HG03575 (cell line): ENCODE measurements around the gene PRR33.

Experiments
- ATAC-seq: cut with Tn5 transposase; IDR thresholded peaks from one replicate; pipeline ENCODE4 v1.9.1; 2021; ENCODE audit not compliant: unreplicated experiment, insufficient number of reproducible peaks, low FRiP score; ENCODE audit errors: extremely low read depth

The PRR33 gene

DNA sequence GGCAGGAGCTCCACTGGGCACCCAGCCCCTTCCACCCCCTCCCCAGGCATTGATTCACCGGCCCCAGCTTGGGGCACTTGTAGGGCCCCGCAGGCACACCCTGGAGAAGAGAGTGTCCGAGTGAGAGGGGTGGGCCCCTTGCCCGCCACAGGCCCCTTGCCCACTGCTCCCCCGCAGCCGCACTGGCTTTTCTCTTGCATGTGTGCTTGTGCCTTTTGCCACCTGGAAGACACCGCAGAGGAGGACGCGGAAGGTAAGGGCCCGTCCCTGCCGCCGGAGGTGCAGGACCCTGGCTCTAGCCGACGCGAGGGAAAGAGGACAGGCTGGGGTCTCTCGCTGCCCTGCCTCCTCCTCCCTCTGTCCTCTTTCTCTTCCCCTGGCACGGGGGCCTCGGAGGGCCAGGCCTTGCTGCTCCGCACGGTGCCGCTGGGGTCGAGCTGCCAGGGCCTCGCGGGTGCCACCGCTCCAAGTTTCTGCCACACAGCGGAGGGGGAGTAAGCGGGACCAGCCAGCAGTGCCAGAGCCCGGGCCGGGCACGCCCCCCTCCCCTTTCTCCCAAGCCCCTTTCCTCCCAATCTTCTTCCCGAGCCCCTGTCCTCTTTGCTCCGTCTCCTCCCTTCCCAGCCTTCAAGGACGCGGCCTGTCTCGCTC, 37.3 kb upstream of the PRR33 start:
- ATAC-seq: no peak

DNA sequence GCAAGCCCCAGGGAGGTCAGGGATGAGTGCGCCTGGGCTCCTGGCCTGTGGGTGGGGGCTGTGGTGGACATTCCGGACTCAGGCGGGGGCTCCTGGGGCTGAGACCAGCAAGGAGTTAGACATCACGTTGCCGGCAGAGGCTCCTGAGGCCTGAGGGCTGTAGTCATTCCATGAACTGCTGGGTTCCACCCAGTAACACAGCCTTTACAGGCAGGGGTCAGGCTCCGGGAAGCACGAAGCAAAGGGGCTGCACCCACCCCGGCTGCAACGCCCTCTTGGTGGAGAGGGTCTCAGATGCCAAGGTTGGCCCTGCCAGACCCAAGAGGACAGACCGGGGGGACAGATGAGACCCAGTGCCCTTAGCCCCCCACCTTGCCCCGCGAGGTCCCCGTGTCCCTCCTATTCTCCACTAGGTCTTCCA, 36.8 kb upstream of the PRR33 start:
- no peak for ATAC-seq

DNA sequence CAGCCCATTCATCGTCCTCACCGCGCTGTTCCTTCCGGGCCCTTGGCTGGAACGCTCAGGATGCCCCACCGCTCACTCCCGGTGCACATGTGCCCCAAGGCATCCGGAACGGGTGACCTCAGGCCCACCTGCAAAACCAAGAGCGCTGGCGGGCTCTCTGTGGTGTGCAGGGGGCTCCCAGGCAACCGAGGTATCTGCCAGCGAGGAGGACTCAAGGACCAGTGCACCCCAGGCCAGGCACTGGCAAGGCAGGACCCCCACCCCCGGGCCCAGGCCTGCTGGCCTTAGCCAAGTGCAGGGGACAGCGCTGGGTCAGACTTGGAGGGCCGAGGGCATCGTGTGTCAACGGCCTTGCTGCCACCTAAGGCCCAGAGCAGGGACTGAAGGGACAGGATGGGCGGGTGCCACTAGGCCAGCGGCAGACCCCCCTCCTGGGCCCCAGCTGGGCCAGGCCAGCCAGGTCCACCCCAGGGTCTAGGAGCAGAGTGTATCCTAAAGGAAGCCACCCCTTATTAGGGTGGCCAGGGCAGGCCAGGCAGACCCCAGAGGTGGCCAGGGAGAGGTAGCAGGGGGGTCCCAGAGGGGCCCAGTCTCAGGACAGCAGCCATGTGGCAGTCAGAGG, 36.3 kb upstream of the PRR33 start:
- ATAC-seq: no peak

DNA sequence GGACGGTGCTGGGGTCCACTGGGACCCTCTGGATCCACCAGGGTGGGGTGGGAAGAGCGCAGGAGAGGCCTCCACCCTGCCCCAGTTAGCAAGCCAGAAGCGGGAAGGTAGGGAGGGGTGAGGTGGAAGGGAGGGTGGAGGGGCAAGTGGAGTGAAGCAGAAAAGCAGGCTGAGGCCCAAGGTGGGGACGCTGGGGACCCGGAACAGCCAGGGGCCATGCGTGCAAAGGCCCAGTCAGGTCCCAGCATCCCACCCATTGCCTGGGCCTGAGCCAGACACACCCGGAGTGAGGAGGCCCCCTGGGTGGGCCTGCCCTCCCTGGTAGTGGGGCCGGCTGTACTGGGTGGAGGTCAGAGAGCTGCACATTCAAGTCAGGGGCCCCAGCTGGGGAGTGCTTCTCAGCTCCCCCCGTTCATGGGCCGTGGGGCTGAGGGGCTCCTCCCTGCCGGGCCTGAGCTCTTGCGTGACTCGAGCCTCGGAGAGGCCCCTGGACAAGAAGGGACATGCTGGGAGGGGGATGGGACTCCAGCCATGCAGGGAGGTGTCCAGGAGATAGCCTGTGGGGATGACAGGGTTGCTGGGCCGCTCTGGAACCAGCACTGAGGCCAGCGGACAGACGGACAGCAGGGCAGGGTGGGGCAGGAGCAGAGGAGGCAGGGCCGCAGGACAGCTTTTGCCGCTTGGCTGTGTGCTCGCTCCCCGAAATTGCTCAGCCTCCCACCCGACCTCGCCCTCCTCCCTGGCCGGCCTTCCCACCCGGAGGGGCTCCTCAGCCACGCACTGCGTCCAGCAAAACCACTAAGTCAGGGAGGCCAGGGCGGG, 35.5 kb upstream of the PRR33 start:
- no peak for ATAC-seq

DNA sequence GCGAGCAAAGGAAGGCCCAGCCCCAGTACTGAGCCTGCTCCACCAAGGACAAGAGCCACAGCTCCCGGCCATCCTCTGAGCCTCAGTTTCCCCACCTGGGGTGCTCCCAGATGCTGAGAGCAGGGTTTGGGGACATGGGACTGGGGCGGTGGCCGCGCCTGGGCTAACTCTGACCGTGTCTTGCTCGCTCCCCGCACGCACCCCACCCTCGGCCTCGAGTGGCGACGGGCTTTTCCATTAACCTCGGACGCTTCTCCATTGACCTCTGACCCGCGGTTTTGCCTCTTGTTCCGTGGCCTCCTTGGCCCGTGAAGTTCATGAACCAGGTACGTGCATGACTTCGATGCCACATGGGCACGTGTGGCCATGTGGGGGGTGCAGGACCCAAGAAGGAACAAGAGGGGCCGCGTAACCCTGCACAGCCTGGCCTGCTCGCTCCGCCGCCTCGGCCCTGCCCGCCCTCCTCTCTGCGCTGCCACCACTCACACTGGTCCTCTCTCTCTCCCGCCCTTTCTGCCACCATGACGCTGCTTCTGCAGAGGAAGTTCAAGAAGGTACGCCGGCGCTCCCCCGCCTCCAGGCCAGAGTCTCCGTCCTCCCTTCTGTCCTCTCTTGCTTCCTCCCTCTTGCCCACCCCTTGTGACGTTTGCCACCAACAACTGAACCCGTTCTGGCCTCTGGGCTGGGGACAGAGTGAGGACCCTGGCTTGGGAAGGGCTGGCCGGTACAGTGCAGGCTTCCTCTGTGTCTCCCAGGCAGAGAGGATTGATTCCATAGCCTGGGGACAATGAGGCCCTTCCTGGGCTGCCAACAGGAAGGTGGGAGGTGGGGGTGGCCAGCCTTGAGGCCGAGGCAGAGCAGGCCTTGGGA, 34.7 kb upstream of the PRR33 start:
- ATAC-seq: no peak

DNA sequence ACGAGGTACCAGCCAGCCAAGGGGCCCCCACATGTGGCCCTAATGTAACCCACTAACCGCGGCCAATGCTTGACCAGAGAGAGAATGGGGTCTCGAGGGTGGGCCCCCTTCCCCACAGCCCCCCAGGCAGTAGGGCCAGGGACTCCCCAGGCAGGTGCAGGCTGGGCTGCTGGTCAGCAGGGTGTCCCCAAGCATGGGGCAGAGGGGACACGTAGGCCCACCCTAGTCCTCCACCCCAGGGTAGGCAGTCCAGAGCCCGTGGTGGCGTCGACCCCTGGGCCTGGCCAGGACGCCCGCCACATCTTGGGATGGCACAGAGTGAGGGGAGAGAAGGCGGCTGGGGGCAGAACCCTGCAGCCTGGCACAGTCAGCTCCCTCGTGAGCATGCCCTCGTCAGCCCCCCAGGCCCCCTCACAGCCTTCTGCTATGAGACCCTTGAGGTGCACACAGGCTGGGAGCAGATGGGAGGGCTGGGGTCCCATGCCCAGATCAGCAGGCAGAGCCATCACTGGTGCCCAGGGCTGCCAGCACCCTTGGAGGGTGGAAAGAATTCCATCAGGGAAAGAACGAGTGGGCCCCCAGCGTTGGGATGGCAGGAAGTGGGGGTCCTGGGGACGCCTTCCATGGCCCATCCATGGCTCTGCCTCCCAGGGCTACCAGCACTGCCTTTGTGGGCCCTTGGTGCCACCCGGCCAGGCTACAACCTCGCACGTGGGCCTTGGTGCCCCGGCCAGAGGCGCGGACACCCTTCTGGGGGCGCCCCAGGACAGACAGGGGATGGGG, 33.9 kb upstream of the PRR33 start:
- no peak for ATAC-seq

DNA sequence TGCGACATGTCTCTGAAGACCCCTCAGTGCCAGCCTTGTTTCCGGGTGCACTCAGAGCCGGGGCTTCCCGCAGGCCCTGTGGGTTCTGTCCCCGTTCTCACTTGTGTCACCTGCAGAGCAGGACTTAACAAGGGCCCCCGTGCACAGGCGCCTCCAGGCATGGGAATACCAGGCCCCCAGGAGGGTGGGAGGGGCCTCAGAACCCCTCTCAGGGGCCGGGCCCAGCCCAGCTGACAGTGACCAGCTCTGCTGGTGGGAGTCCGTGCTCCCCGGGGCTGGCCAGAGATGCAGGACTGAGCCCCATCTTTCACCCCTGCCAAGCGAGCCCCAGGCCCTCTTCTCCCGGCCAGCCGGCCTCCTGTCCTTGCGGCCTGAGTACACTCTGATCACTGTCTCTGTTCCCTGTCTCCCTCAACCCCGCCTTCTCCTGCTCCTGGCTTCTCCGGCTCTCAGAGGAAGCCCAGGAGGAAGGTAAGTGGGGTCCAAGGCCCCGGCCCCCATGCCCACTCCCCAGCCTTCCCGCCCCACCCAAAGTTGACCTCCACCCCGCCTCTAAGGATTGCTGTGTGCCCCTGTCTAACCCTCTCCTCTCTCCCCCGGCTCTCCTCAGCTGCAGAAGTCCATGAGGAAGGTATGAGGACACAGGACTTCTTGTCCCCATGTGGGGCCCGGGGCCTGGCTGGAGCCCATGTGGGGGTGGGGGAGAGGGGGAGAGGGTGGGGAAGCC, 33.1 kb upstream of the PRR33 start:
- ATAC-seq: no peak

DNA sequence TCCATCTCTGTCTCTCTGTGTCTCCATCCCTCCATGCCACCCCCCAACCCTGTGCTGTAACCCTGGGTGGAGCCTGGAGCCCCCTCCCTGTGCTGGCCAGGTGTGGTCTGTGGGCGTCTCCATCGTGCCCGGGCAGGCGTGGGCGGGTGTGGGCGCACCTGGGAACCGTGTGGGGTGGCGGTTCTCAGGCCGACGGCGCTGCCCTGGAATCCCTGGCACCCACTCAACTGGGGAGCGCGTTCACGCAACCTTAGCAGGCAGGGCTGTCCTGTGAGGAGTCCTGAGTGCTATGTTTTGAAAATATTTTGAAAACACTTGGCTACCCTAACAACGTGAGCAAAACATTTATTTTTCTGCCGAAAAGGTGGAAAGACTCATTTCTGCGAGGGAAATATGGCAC, 32.5 kb upstream of the PRR33 start:
- no peak for ATAC-seq

DNA sequence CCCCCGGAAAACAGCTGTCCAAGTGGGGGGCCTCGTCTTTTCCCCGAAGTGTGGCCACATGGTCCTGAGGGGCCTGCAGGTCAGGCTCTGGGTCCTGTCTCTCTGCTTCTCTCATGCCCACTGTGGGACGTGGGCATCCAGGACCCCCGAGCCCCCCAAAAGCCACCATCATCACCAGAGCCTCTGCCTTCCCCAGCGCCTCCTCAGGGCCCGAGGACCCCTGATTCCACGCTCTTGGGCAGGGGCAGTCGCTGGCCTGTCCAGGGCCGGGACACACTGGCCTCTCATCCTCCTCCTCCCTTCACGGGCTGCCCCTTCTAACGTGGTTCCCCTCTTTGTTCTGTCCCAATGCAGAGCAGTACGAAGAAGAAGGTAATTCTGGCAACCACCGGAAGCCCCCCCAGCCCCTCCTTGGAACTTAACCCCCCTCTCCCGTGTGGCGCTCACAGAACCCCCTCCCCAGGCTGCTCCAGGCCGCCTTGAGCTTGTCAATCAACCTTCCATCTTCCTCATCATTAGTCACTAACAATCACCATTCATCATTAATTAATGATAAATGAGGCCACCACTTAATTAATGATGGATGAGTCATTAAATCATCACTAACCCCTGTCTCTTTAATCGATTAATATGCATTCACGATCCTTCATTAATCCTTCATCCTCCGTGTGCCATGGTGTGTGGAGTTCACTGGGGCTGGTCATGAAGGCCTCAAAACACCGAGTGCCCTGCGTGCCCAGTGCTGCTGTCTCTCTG, 31.7 kb upstream of the PRR33 start:
- ATAC-seq: no peak

DNA sequence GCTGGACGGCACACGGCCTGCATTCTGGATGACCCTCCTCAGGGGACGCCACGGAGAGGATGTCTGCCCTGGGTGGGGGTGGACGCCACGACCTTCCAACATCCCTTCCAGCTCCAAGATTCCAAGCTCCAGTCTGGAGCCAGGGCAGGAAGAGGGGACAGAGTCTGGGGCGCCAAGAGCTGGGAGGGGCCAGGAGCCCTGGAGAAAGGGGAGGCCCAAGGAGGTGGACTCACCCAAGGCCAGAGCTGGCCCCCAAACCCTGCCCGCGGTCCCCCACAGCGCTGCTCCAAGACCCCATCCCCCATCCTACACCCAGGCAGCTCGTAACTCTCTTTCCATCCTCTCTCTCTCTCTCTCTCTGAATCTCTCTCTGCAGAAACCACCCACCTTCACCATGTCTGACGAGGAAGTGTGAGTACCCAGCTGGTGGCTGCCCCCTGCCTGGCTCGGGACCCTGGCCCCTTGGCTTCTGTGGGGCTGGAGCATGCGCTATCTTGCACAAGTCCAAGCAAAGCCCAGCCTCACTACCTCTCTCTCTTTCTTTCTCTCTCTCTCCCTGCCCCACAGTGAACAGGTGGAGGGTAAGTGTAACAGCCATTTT, 30.9 kb upstream of the PRR33 start:
- no peak for ATAC-seq

DNA sequence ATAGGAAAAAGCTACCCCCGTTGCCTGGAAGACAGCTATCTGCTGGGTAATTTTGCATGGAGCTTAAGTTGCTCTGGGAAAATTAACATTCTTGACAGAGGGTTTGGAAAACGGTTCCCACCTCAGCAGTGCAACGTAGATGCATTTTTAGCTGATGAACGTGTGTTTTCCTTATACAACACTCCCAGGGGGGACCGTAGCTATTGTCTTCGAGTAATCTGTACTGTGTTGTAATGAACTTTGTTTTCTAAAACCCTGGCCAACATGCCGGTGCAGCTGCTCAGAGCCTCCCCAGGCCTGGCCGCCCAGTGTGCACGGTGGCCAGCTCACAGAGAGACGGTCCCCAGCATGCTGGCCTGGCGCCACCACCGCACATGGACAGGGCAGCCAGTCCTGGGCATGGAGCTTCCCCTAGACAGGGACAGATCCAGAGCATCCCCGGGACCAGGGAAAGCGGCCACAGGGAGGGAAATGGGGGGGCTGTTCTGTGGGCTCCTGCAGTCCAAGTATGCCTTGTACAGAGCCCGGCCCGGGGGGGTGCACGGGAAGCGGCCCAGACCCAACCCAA, 30.0 kb upstream of the PRR33 start:
- ATAC-seq: no peak

DNA sequence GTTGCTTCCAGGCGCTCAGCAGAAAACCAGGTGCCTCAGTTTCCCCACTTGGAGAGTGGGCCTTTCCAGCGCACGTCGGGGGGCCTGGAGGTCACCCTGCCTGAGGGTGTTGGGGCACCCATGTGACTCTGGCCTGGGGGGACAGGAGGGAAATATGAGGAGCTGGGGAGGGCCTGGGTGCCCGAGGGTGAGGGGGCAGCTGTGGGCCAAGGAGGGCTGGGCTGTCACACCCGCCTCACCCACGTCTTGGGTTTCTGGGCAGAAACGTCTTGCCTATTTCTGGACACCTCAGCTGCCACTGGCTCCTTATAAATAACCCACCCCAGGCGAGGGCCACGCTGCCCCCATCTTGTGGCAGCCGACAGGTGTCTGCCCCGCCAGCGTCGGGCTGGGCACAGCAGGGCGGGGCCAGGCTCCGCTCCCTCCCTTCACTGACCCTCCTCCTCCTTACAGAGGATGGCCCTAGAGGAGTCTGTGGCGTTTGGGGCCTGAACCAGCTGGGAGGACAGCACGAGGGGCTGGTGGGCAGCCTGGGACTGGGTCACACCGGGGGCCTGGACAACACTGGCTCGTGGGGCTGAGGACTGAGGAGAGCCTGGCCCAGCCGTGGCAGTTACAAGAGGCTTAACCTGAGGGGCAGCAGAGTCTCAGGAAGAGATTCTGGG, 29.3 kb upstream of the PRR33 start:
- ATAC-seq: no peak

DNA sequence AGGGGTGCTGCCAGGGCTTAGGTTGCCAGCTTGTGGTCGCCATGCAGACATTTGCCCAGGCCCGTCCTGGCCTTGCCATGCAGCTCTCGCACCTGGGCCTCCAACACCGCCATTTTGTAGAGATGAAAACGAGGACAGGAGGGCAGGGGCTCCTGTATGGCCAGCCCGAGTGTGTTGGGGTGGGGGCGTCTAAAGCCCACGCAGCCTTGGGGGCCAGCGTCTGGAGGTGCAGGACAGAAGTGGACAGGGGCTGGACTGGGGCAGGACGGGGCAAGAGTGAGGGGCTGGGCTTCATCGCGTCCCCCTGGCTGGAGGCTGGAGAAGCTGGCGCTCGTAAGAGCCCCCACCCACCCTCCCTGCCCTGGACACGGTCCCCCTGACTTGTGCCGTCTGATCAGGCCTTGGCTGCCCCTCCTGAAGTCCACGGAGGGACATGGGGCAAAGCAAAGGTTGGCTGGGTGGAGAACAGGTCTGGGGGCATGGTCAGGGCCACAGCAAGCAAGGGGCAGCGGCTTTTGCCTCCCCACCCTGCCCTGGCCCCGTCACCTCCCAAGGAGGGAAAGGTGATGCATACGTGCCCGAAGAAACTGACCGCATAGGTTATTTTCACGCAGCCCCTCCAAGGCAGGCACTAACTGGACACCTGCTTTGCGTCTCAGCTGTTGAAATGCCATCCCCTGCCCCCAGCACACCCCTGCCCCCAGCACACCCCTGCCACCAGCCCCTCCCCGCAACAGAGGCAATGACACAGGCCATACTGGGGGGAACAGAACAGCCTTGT, 28.6 kb upstream of the PRR33 start:
- ATAC-seq: no peak

DNA sequence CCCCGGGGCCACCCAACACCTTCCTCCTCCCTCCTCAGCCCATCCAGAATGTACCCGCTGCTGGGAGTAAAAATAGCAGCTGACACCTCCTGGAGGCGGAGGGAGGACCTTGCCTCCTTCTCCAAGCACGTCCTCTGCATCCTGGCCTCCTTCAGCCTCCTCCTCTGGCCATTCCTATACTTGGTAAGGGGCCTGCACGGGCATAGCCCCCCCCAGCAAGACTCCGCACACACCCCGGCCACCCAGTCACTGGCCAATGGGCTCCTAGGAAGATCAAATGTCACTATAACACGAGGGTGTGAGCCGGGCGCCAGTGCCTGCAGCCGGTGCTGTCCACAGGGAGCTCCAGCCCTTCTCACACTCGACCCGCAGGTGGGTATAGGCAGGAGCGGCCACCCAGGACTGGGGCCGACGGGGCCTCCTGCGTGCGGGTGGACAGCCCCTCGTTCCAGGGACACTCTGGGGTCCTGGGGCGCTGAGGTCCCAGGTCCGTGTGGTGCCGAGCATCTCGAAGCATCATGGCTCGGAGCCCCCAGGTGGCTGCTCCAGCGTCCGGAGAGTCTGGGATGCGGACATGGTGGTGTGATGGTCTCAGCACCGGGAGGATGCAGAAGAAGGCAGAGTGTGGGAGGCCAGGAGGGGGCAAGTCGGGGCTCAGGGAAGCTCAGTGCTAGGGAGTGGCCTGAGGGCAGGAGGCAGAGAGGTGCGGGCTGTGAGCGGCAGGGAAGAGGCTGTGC, 27.9 kb upstream of the PRR33 start, which contains the start of gene TNNT3:
TSS of gene TNNT3 (plus strand) at position 313 of the 737 bp plus-strand sequence. CDS start 3,172 bp downstream, outside the sequence.
- ATAC-seq: no peak
